Left ventricle myocardium inferior (tissue), 1 donor: Measurements from ENCODE around the gene VPS13D. TPM values are rescaled to one million over a fixed set of nuclear protein-coding genes. Genes with fewer than 3 reads are reported as not detected.

ENCODE experiments used
- DNase-seq: peaks from one replicate; pipeline ENCODE4 v3.0.0-alpha.2; 2020
- H3K27ac ChIP-seq: fragments of 200-600 bp; replicated peaks from 2 replicates; pipeline ENCODE4 v1.8.0; 2021
- H3K27me3 ChIP-seq: fragments of 200-600 bp; 2 replicates; pipeline ENCODE4 v1.8.0; 2021; ENCODE audit warnings: low read depth
- H3K36me3 ChIP-seq: fragments of 200-600 bp; 2 replicates; pipeline ENCODE4 v1.8.0; 2021
- H3K4me1 ChIP-seq: fragments of 200-600 bp; 2 replicates; pipeline ENCODE4 v1.8.0; 2021
- H3K4me3 ChIP-seq: fragments of 200-600 bp; 2 replicates; pipeline ENCODE4 v1.8.0; 2021; ENCODE audit warnings: mild to moderate bottlenecking, moderate library complexity
- H3K9me3 ChIP-seq: fragments of 200-600 bp; replicated peaks from 2 replicates; pipeline ENCODE4 v1.8.0; 2021
- intact Hi-C: fragments of 100-400 bp; cut with micrococcal nuclease; formaldehyde crosslinking; loops from one replicate; pipeline ENCODE4 v1.11.0; 2022
- total RNA-seq: library from RNA; stranded (reverse); fragmentation: NEBNext Ultra II Directional; extraction: Animal tissue kit (Norgen Biotek cat#: 25700); gene quantifications from one replicate; pipeline ENCODE4 v1.2.1, GENCODE V29; 2021
- TF ChIP-seq, protein P1 (sequence below): fragments of 200-600 bp; IDR thresholded peaks from 2 replicates; pipeline ENCODE4 v1.8.0; 2021; ENCODE audit warnings: antibody characterized with exemption, mild to moderate bottlenecking, borderline replicate concordance
- donor health status: DM: no; HTN: yes; CAD: no; lungs with severe emphysema.

The VPS13D gene
- total RNA-seq, 1 donor from 2014 or later: 71.6 TPM

DNA sequence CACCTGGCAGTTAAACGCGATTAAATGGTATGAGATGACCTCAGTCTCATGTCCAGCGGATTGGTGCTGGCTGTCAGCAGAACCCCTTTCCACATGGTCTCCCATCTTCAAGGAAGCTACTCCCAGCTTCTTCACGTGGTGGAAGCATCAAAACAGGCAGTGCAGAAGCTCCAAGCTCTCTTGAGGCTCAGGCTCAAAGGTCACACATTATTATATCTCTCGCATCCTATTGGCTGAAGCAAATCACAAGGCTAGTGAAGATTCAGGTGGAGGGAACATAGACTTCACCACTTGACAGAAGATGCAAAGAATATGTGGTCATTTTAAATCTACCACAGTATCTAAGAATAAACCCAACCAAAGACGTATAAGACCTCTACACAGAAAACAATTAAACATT, 181.9 kb downstream of the VPS13D start:
- DNase-seq: no peak
- TF ChIP-seq, protein P1, sequence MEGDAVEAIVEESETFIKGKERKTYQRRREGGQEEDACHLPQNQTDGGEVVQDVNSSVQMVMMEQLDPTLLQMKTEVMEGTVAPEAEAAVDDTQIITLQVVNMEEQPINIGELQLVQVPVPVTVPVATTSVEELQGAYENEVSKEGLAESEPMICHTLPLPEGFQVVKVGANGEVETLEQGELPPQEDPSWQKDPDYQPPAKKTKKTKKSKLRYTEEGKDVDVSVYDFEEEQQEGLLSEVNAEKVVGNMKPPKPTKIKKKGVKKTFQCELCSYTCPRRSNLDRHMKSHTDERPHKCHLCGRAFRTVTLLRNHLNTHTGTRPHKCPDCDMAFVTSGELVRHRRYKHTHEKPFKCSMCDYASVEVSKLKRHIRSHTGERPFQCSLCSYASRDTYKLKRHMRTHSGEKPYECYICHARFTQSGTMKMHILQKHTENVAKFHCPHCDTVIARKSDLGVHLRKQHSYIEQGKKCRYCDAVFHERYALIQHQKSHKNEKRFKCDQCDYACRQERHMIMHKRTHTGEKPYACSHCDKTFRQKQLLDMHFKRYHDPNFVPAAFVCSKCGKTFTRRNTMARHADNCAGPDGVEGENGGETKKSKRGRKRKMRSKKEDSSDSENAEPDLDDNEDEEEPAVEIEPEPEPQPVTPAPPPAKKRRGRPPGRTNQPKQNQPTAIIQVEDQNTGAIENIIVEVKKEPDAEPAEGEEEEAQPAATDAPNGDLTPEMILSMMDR: no peak
- H3K27ac ChIP-seq: no peak overlapping the region
- H3K4me3 ChIP-seq: no peak overlapping the region
- no peaks in the 10 kb centered on the region for H3K9me3 ChIP-seq
- H3K27me3 ChIP-seq: no peaks in the 10 kb centered on the region
- H3K4me1 ChIP-seq: peaks cover 31% of the 10 kb centered on the region
- intact Hi-C loops: no loop called here
- peaks cover 53% of the 10 kb centered on the region for H3K36me3 ChIP-seq

DNA sequence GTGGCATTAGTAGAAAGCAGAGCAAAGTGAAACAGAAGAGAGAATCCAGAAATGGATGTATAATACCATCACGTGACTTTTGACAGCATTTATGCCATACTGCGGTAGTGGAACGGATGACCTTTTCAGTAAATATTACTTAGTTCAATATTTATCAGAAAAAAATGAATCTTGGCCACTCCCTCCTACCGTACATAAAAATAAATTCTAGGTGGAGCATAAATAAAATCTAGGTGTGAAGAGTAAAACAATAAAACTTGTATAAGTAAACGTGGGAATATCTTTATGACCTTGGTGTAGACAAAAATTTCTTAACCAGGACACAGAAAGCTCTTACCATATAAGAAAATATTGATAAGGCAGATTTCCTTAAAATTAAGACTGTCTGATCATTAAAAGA, 182.6 kb downstream of the VPS13D start:
- DNase-seq: no peak
- Histone ChIP-seq H3K9me3 (no peaks in the 10 kb centered on the region), H3K27ac (no peak overlapping the region), H3K36me3 (peaks cover 60% of the 10 kb centered on the region), H3K4me1 (peaks cover 25% of the 10 kb centered on the region), H3K4me3 (no peak overlapping the region), H3K27me3 (no peaks in the 10 kb centered on the region)
- TF ChIP-seq, protein P1: no peak
- intact Hi-C loops: no loop called here

DNA sequence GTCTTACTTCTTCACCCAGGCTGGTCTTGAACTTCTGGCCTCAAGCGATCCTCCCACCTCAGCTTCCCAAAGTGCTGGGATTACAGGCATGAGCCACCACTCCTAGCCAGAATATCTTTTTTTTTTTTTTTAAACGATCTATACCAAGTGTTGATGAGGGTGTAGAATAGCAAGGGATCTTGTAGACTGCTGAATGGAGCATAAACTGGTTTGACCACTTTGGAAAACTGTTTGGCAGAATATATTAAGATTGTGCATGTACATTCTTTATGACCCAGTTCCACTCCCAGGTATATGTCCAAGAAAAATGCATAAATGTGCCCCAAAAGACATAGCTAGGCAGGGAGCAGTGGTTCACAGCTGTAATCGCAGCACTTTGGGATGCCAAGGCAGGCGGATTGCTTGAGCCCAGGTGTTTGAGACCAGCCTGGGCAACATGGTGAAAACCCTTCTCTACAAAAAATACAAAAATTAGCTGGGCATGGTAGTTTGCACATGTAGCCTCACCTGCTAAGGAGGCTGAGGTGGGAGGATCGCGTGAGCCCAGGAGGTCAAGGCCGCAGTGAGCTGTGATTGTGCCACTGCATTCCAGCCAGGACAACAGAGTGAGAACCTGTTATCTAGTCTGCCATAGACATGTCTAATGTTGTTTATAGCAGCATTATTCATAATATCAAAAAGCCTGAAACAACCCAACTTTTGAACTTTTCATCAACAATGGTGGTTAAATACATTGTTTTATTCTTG, 184.0 kb downstream of the VPS13D start:
- H3K27me3 ChIP-seq: no peaks in the 10 kb centered on the region
- H3K36me3 ChIP-seq: peaks cover 73% of the 10 kb centered on the region
- TF ChIP-seq, protein P1: no peak
- no peak overlapping the region for H3K27ac ChIP-seq
- no peak for DNase-seq
- intact Hi-C loops: no loop called here
- no peak overlapping the region for H3K4me3 ChIP-seq
- no peaks in the 10 kb centered on the region for H3K9me3 ChIP-seq
- peaks cover 11% of the 10 kb centered on the region for H3K4me1 ChIP-seq

DNA sequence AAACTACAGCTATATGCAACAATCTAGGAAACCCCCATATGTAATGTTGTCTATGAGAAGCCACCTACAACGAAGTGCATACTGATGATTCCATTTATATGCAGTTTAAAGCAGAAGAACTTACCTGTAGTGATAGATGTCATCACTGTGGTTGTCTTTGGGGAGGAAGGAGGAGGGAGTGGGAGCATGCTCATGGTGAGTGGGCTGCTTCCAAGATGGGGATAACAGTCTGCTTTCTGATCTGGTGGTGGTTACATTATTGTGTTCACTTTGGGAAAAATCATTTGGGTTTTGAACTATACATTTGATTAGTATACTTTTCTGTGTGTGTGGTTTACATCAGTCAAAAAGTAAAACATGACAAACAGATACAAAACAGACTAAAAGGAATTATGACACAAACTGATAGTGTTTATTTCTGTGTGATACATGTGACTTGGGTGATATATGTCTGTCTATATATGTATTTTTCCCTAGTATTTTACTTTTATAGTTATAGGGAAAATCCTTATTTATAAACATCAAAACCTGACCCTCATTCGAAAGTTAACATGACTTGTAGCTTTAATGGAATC, 184.7 kb downstream of the VPS13D start:
- Histone ChIP-seq H3K4me3 (no peak overlapping the region), H3K27ac (no peak overlapping the region), H3K36me3 (peaks cover 80% of the 10 kb centered on the region), H3K9me3 (no peaks in the 10 kb centered on the region), H3K27me3 (no peaks in the 10 kb centered on the region), H3K4me1 (peaks cover 4% of the 10 kb centered on the region)
- intact Hi-C loops: no loop called here
- no peak for DNase-seq
- TF ChIP-seq, protein P1: no peak

DNA sequence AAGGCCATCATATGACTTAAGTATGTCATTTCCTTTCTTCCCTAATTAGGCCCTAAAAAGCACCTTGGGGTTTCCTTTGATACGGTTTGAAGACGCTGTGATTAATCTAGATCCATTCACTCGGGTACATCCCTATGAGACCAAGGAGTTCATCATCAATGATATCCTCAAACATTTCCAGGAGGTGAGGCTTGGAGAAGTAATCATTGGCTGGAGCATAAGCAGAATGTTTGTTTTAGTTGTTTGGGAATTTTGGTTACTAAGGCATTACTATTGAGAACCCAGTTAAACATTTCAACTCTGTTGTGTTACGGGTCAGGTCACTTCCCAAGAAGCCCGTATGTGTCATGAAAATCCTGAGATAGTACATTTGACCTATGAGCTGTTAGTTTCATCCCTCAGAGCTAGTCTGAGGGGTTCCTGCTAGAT, 185.2 kb downstream of the VPS13D start:
- intact Hi-C loops: no loop called here

More for the DNA sequence above, 185.2 kb downstream of the VPS13D start:
- H3K27me3 ChIP-seq: no peaks in the 10 kb centered on the region
- H3K9me3 ChIP-seq: no peaks in the 10 kb centered on the region
- H3K4me1 ChIP-seq: no peaks in the 10 kb centered on the region
- H3K4me3 ChIP-seq: no peak overlapping the region
- peaks cover 80% of the 10 kb centered on the region for H3K36me3 ChIP-seq
- TF ChIP-seq, protein P1: no peak
- DNase-seq: no peak
- no peak overlapping the region for H3K27ac ChIP-seq
